ENCODE results near the gene TAX1BP3. TPM values are rescaled to one million over a fixed set of nuclear protein-coding genes. Genes with fewer than 3 reads are reported as not detected.

TAX1BP3 gene
- total RNA-seq, 1 experiment from 2014 or later = 50.0 TPM

DNA sequence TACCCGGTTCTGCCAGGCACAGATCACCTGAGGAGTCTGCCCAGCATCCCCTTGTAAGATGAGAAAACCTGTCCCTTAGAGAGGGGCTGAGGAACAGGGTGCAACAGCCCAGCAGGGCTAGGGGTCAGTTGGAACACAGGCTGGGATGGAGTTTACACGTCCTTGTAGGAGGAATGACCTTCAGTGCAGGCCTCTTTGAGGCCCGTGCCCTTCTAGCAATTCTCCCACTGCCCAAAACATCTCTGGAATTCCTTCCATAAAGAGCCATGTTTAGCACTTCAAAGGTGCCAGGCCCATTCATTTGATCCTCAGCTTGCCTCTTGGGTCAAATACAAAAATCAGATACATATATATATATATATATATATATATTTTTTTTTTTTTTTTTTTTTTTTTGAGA is 27.4 kb downstream of the TAX1BP3 start:
- H3K9me3 ChIP-seq (ENCODE audit: control insufficient read depth in 1 of 2, insufficient read depth in 1 of 2, low read depth in 1 of 2, low read length in 2 of 2) = no peaks in the 10 kb centered on the region
- H3K9me2 ChIP-seq (ENCODE audit: insufficient read depth) = no peaks in the 10 kb centered on the region
- BruUV-seq (replicated peaks) = no TSS peak
- ChIA-PET CTCF (no interaction called here), RAD21 (ENCODE audit: low non-redundant PET in 1 of 2, low total read pairs in 2 of 2, uncharacterized antibody in 2 of 2, unreplicated experiment in 2 of 2) (no interaction called here), POLR2A (no interaction called here)
- H3K79me2 ChIP-seq (ENCODE audit: insufficient read depth, low read length) = peaks cover under 1% of the 10 kb centered on the region; the same call in 1 of the 2 replicates
- H3K27ac ChIP-seq (ENCODE audit: low read depth, low read length) = no peak overlapping the region
- no peaks in the 10 kb centered on the region for H4K20me1 ChIP-seq (ENCODE audit: insufficient read depth)
- H3K9ac ChIP-seq (ENCODE audit: low read length) = no peak overlapping the region
- intact Hi-C loops (cut with micrococcal nuclease) = no loop called here
- H3K4me2 ChIP-seq (ENCODE audit: low read length) = no peak overlapping the region
- H3K36me3 ChIP-seq (ENCODE audit: control insufficient read depth in 1 of 2, insufficient read depth in 2 of 2, low read length in 2 of 2) = no peaks in the 10 kb centered on the region
- no peaks in the 10 kb centered on the region for H3K27me3 ChIP-seq (ENCODE audit: insufficient read depth, low read length)
- DNase-seq (ENCODE audit: low read depth, low spot score) = no peak
- TF ChIP-seq SP1 (IDR thresholded peaks at IDR 0.05; ENCODE audit: low read depth) = no peak
- TF ChIP-seq, protein P1, sequence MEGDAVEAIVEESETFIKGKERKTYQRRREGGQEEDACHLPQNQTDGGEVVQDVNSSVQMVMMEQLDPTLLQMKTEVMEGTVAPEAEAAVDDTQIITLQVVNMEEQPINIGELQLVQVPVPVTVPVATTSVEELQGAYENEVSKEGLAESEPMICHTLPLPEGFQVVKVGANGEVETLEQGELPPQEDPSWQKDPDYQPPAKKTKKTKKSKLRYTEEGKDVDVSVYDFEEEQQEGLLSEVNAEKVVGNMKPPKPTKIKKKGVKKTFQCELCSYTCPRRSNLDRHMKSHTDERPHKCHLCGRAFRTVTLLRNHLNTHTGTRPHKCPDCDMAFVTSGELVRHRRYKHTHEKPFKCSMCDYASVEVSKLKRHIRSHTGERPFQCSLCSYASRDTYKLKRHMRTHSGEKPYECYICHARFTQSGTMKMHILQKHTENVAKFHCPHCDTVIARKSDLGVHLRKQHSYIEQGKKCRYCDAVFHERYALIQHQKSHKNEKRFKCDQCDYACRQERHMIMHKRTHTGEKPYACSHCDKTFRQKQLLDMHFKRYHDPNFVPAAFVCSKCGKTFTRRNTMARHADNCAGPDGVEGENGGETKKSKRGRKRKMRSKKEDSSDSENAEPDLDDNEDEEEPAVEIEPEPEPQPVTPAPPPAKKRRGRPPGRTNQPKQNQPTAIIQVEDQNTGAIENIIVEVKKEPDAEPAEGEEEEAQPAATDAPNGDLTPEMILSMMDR (IDR thresholded peaks at IDR 0.05 in 2 of 3, conservative IDR thresholded peaks at IDR 0.05 in 1 of 3; ENCODE audit: borderline replicate concordance in 1 of 3, insufficient read depth in 1 of 3, low read depth in 2 of 3, low read length in 2 of 3) = no peak
- TF ChIP-seq FOSL1 (IDR thresholded peaks at IDR 0.05; ENCODE audit: low read depth) = no peak
- TF ChIP-seq SIN3A (IDR thresholded peaks at IDR 0.05; ENCODE audit: low read depth) = no peak
- no peak for TF ChIP-seq JUND (IDR thresholded peaks at IDR 0.05)
- TF ChIP-seq EGR1 (IDR thresholded peaks at IDR 0.05; ENCODE audit: low read depth) = no peak
- no peak for TF ChIP-seq EZH2 (IDR thresholded peaks at IDR 0.05)
- no peak for TF ChIP-seq ELF1 (IDR thresholded peaks at IDR 0.05; ENCODE audit: borderline replicate concordance, low read depth)
- TF ChIP-seq POLR2A (IDR thresholded peaks at IDR 0.05; ENCODE audit: borderline replicate concordance, extremely low read depth, insufficient read depth, insufficient read length) = no peak
- no peak for TF ChIP-seq CBX3 (IDR thresholded peaks at IDR 0.05; ENCODE audit: low read depth)
- no peak for TF ChIP-seq ATF3 (IDR thresholded peaks at IDR 0.05)
- no peak for TF ChIP-seq RAD21 (IDR thresholded peaks at IDR 0.05; ENCODE audit: low read depth)
- no peak for TF ChIP-seq SRF (IDR thresholded peaks at IDR 0.05; ENCODE audit: low read depth)
- TF ChIP-seq EZH2phosphoT487 (IDR thresholded peaks at IDR 0.05; ENCODE audit: borderline replicate concordance) = no peak
- TF ChIP-seq POLR2AphosphoS5 (IDR thresholded peaks at IDR 0.05; ENCODE audit: low read depth, low read length) = no peak
- TF ChIP-seq, protein P2, sequence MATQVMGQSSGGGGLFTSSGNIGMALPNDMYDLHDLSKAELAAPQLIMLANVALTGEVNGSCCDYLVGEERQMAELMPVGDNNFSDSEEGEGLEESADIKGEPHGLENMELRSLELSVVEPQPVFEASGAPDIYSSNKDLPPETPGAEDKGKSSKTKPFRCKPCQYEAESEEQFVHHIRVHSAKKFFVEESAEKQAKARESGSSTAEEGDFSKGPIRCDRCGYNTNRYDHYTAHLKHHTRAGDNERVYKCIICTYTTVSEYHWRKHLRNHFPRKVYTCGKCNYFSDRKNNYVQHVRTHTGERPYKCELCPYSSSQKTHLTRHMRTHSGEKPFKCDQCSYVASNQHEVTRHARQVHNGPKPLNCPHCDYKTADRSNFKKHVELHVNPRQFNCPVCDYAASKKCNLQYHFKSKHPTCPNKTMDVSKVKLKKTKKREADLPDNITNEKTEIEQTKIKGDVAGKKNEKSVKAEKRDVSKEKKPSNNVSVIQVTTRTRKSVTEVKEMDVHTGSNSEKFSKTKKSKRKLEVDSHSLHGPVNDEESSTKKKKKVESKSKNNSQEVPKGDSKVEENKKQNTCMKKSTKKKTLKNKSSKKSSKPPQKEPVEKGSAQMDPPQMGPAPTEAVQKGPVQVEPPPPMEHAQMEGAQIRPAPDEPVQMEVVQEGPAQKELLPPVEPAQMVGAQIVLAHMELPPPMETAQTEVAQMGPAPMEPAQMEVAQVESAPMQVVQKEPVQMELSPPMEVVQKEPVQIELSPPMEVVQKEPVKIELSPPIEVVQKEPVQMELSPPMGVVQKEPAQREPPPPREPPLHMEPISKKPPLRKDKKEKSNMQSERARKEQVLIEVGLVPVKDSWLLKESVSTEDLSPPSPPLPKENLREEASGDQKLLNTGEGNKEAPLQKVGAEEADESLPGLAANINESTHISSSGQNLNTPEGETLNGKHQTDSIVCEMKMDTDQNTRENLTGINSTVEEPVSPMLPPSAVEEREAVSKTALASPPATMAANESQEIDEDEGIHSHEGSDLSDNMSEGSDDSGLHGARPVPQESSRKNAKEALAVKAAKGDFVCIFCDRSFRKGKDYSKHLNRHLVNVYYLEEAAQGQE (IDR thresholded peaks at IDR 0.05; ENCODE audit: low read depth) = no peak
- TF ChIP-seq ZFX (IDR thresholded peaks at IDR 0.05) = no peak
- TF ChIP-seq, protein P3, sequence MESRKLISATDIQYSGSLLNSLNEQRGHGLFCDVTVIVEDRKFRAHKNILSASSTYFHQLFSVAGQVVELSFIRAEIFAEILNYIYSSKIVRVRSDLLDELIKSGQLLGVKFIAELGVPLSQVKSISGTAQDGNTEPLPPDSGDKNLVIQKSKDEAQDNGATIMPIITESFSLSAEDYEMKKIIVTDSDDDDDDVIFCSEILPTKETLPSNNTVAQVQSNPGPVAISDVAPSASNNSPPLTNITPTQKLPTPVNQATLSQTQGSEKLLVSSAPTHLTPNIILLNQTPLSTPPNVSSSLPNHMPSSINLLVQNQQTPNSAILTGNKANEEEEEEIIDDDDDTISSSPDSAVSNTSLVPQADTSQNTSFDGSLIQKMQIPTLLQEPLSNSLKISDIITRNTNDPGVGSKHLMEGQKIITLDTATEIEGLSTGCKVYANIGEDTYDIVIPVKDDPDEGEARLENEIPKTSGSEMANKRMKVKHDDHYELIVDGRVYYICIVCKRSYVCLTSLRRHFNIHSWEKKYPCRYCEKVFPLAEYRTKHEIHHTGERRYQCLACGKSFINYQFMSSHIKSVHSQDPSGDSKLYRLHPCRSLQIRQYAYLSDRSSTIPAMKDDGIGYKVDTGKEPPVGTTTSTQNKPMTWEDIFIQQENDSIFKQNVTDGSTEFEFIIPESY (IDR thresholded peaks at IDR 0.05; ENCODE audit: extremely low read depth, insufficient replicate concordance, low read length) = no peak
- TF ChIP-seq, protein P4, sequence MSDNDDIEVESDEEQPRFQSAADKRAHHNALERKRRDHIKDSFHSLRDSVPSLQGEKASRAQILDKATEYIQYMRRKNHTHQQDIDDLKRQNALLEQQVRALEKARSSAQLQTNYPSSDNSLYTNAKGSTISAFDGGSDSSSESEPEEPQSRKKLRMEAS (IDR thresholded peaks at IDR 0.05) = no peak
- H3K4me1 ChIP-seq (ENCODE audit: control insufficient read depth in 1 of 2, insufficient read depth in 2 of 2, low read length in 2 of 2) = peaks cover 0 to 8% of the 10 kb centered on the region in 2 experiments; a peak in 1 of 4 replicates
- H3K4me3 ChIP-seq (replicated peaks in 1 of 2; ENCODE audit: low read depth in 1 of 2, low read length in 2 of 2) = no peak overlapping the region
- no peak for ATAC-seq
- H2AFZ ChIP-seq (ENCODE audit: low read depth, low read length, poor library complexity, severe bottlenecking) = no peak overlapping the region
